Right cardiac atrium (tissue), 5 donors: Measurements from ENCODE around the gene FAM181A. TPM values are rescaled to one million over a fixed set of nuclear protein-coding genes. Genes with fewer than 3 reads are reported as not detected.
A peak's percentile ranks its signal among the peaks of the same experiment; 100 is the strongest.

Experiments used
- ATAC-seq, 2 donors: fragments of 200-7000 bp; cut with Tn5 transposase; one replicate each; pipeline versions ENCODE4 v1.8.0 to v1.9.1; 2020; ENCODE audit warnings: moderate library complexity in 2 of 2, mild to moderate bottlenecking in 1 of 2
- DNase-seq, 3 donors: peaks; one replicate each; pipeline ENCODE4 v3.0.0-alpha.2; 2020
- H3K27ac ChIP-seq: one replicate; pipeline ENCODE4 v1.5.1; 2013; ENCODE audit warnings: mild to moderate bottlenecking, low read length, control low read depth, moderate library complexity
- H3K27me3 ChIP-seq: one replicate; pipeline ENCODE4 v1.6.1; 2013; ENCODE audit not compliant: control insufficient read depth, insufficient read depth
- H3K4me1 ChIP-seq: one replicate; pipeline ENCODE4 v1.6.1; 2013; ENCODE audit warnings: low read length; ENCODE audit not compliant: control insufficient read depth, insufficient read depth
- H3K4me3 ChIP-seq: one replicate; pipeline ENCODE4 v1.5.1; 2013; ENCODE audit warnings: low read length, control low read depth
- H3K9me3 ChIP-seq: one replicate; pipeline ENCODE4 v1.6.1; 2013; ENCODE audit warnings: low read length; ENCODE audit not compliant: control insufficient read depth
- WGBS: extraction: QIAGEN DNeasy Blood & Tissue Kit; methylation state at CpG from one replicate; pipeline ENCODE4 v1.1.7; 2013; 5-methylcytosine and 5-hydroxymethylcytosine counted together
- intact Hi-C, 4 donors: fragments of 100-400 bp; cut with DNase I; formaldehyde crosslinking; loops; one replicate each; pipeline versions ENCODE4 v1.11.0 to v1.14.0; 2022 to 2023
- polyA plus RNA-seq: library from polyadenylated mRNA; stranded (reverse); fragments of 200-250 nt; gene quantifications from one replicate; pipeline ENCODE4 v1.2.3, GENCODE V29; 2013
- total RNA-seq, 4 donors: library from RNA; stranded (reverse); fragmentation: NEBNext Ultra II Directional; extraction: Animal tissue kit (Norgen Biotek cat#: 25700); gene quantifications; one replicate each; pipeline ENCODE4 v1.2.1, GENCODE V29; 2021
- donor health status: healthy with polysubstance abuse.
- donor health status: DM: no; HTN: yes; CAD: no.
- donor health status: DM: no; HTN: no; CAD: no.
- donor health status: DM: no; HTN: yes; CAD: no; lungs with severe emphysema.
- donor health status: DM: yes; HTN: yes; CAD: no.

Gene FAM181A
- total and polyA plus RNA-seq, 5 donors, result not detected

GRCh38 chr14:93967637-93968250 lies 40.6 kb downstream of the FAM181A start:
- DNase-seq (no peak), ATAC-seq (no peak)
- H3K4me3 ChIP-seq, result no peak overlapping the region
- H3K27me3 ChIP-seq, result no peaks in the 10 kb centered on the region
- H3K4me1 ChIP-seq, result peaks cover 11% of the 10 kb centered on the region
- H3K9me3 ChIP-seq, result no peaks in the 10 kb centered on the region
- 65% methylated on average over 10 of the region's 10 CpGs for WGBS
- no peak overlapping the region for H3K27ac ChIP-seq
- intact Hi-C loops, result no loop called here

- H3K27me3 ChIP-seq, result no peaks in the 10 kb centered on the region
- intact Hi-C loops, result no loop called here
- DNase-seq (peak in 1 of 3 donors; percentile 73), ATAC-seq (peak in 1 of 2 donors; percentile 24)
- no peak overlapping the region for H3K4me3 ChIP-seq
- 49% methylated on average over 12 of the region's 12 CpGs for WGBS
- no peaks in the 10 kb centered on the region for H3K9me3 ChIP-seq
- H3K27ac ChIP-seq, result peak overlapping the region; percentile 26
- H3K4me1 ChIP-seq, result peaks cover 5% of the 10 kb centered on the region
Measured at GRCh38 chr14:93969082-93969828, 42.1 kb downstream of the FAM181A start.

- DNase-seq (peak in 1 of 3 donors; percentile 72), ATAC-seq (no peak)
- H3K4me3 ChIP-seq, result peak overlapping the region; percentile 26
- intact Hi-C loops, result no loop called here
- H3K27me3 ChIP-seq, result no peaks in the 10 kb centered on the region
- peak overlapping the region; percentile 5 for H3K27ac ChIP-seq
- no peaks in the 10 kb centered on the region for H3K9me3 ChIP-seq
- peaks cover 3% of the 10 kb centered on the region for H3K4me1 ChIP-seq
- 50% methylated on average over 9 of the region's 9 CpGs for WGBS
Measured at GRCh38 chr14:93970585-93970964, 43.4 kb downstream of the FAM181A start.

- Histone ChIP-seq H3K4me1 (peaks cover 3% of the 10 kb centered on the region), H3K9me3 (no peaks in the 10 kb centered on the region), H3K27ac (peak overlapping the region; percentile 5), H3K4me3 (peak overlapping the region; percentile 26), H3K27me3 (no peaks in the 10 kb centered on the region)
- ATAC-seq, result no peak
- intact Hi-C loops, result no loop called here
- DNase-seq, result no peak
- WGBS, result 42% methylated on average over 15 of the region's 15 CpGs
Measured at GRCh38 chr14:93970965-93971634, 44.0 kb downstream of the FAM181A start.

- Histone ChIP-seq H3K4me3 (no peak overlapping the region), H3K9me3 (no peaks in the 10 kb centered on the region), H3K27me3 (no peaks in the 10 kb centered on the region), H3K27ac (no peak overlapping the region), H3K4me1 (peaks cover 3% of the 10 kb centered on the region)
- no peak for DNase-seq
- intact Hi-C loops, result no loop called here
- 69% methylated on average over 3 of the region's 3 CpGs for WGBS
- no peak for ATAC-seq
Measured at GRCh38 chr14:93971635-93972027, 44.5 kb downstream of the FAM181A start.

GRCh38 chr14:93972618-93973205 lies 45.6 kb downstream of the FAM181A start:
- ATAC-seq (no peak), DNase-seq (no peak)
- no peaks in the 10 kb centered on the region for H3K27me3 ChIP-seq
- H3K9me3 ChIP-seq, result no peaks in the 10 kb centered on the region
- intact Hi-C loops, result no loop called here
- H3K27ac ChIP-seq, result peak overlapping the region; percentile 30
- H3K4me3 ChIP-seq, result no peak overlapping the region
- 77% methylated on average over 6 of the region's 6 CpGs for WGBS
- H3K4me1 ChIP-seq, result peaks cover 5% of the 10 kb centered on the region

GRCh38 chr14:93973607-93974006 lies 46.5 kb downstream of the FAM181A start:
- WGBS, result 55% methylated on average over 6 of the region's 6 CpGs
- Histone ChIP-seq H3K9me3 (no peaks in the 10 kb centered on the region), H3K4me1 (peaks cover 5% of the 10 kb centered on the region), H3K4me3 (peak overlapping the region; percentile 37), H3K27ac (peak overlapping the region; percentile 53), H3K27me3 (no peaks in the 10 kb centered on the region)
- intact Hi-C loops, result no loop called here
- DNase-seq (no peak), ATAC-seq (peak; percentile 9 to 22)

GRCh38 chr14:93974299-93974698 lies 47.2 kb downstream of the FAM181A start:
- Histone ChIP-seq H3K27ac (peak overlapping the region; percentile 67), H3K9me3 (no peaks in the 10 kb centered on the region), H3K4me1 (peaks cover 3% of the 10 kb centered on the region), H3K27me3 (no peaks in the 10 kb centered on the region), H3K4me3 (peak overlapping the region; percentile 37)
- ATAC-seq (peak in 1 of 2 donors; percentile 5), DNase-seq (no peak)
- WGBS, result 64% methylated on average over 6 of the region's 6 CpGs
- intact Hi-C loops, result no loop called here

- Histone ChIP-seq H3K27me3 (no peaks in the 10 kb centered on the region), H3K4me1 (peaks cover 2% of the 10 kb centered on the region), H3K9me3 (no peaks in the 10 kb centered on the region), H3K4me3 (peak overlapping the region; percentile 36), H3K27ac (peak overlapping the region; percentile 67)
- peak; percentile 10 to 36 for ATAC-seq
- WGBS, result 62% methylated on average over 12 of the region's 12 CpGs
- intact Hi-C loops, result no loop called here
- DNase-seq, result peak in 1 of 3 donors; percentile 70
Measured at GRCh38 chr14:93974833-93975232, 47.7 kb downstream of the FAM181A start.

GRCh38 chr14:93975791-93976476 lies 48.8 kb downstream of the FAM181A start:
- ATAC-seq, result peak; percentile 23 to 34
- no peaks in the 10 kb centered on the region for H3K9me3 ChIP-seq
- H3K4me3 ChIP-seq, result peak overlapping the region; percentile 36
- peak in 1 of 3 donors; percentile 17 for DNase-seq
- peak overlapping the region; percentile 67 for H3K27ac ChIP-seq
- 39% methylated on average over 9 of the region's 9 CpGs for WGBS
- H3K27me3 ChIP-seq, result no peaks in the 10 kb centered on the region
- peaks cover 5% of the 10 kb centered on the region for H3K4me1 ChIP-seq
- intact Hi-C loops, result no loop called here
